Erythroblast (primary cell): ENCODE measurements around the gene OXSM.

ENCODE experiments used
- GATA1 ChIP-seq: IDR thresholded peaks from 2 replicates; pipeline ENCODE4 v1.6.1; 2011; ENCODE audit warnings: low read depth, mild to moderate bottlenecking, control low read depth, low read length, moderate library complexity
- POLR2A ChIP-seq: IDR thresholded peaks from 2 replicates; pipeline ENCODE4 v1.6.1; 2011; ENCODE audit warnings: mild to moderate bottlenecking, low read length

DNA sequence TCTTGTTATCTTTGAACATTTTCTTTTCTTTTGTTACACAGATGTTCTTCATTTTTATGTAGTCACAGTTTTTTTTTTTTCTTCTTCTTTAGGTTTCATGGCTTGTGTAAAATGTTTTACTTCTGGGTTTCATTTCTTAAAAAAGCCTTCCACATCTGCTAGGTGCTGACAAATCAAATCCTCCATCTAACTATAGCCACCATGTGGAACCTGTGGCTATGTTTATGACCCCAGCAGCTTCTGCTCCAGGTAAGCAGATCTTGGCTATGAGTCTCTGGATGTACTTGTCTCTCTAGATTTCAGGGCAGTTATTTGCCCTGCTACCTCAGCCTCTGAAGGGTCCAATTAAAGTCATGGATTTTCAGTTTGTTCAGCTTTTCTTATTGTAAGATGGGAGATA is 44.5 kb downstream of the OXSM start:
- TF ChIP-seq POLR2A (no peak), GATA1 (no peak)
